ENCODE data around the gene TAF3.

TAF3 gene

GRCh38 chr10:7933262-7933661, 115.0 kb downstream of the TAF3 start:
- Histone ChIP-seq H4K12ac (ENCODE audit: low read depth, low read length) (no peak overlapping the region), H3K4me2 (ENCODE audit: low read length) (no peak overlapping the region), H3K27me3 (ENCODE audit: insufficient read depth, low read length) (no peaks in the 10 kb centered on the region), H3K36me3 (ENCODE audit: control insufficient read depth in 1 of 2, insufficient read depth in 2 of 2, low read length in 2 of 2) (no peaks in the 10 kb centered on the region), H2BK5ac (ENCODE audit: low read depth, low read length, poor library complexity) (no peak overlapping the region), H3K79me2 (ENCODE audit: control insufficient read depth, insufficient read depth, low read length, poor library complexity) (no peaks in the 10 kb centered on the region), H2BK120ac (ENCODE audit: insufficient read depth, low read length, poor library complexity) (no peak overlapping the region), H3K9ac (ENCODE audit: low read length) (no peak overlapping the region), H3K4ac (ENCODE audit: low read depth, low read length) (no peak overlapping the region), H3K14ac (ENCODE audit: low read length) (no peak overlapping the region), H3K4me1 (ENCODE audit: control insufficient read depth in 1 of 2, insufficient read depth in 2 of 2, low read length in 2 of 2) (peaks cover 2 to 3% of the 10 kb centered on the region in 2 experiments), H3K79me1 (ENCODE audit: low read length) (no peaks in the 10 kb centered on the region), H4K91ac (ENCODE audit: low read depth, low read length) (no peak overlapping the region), H3K27ac (ENCODE audit: low read depth, low read length) (no peak overlapping the region), H4K8ac (ENCODE audit: low read depth, low read length) (no peak overlapping the region), H2BK12ac (ENCODE audit: low read length) (no peak overlapping the region), H3K18ac (ENCODE audit: low read length) (no peak overlapping the region), H3K4me3 (ENCODE audit: low read depth, low read length) (no peak overlapping the region), H3K9me3 (ENCODE audit: insufficient read depth, low read depth, low read length) (no peaks in the 10 kb centered on the region), H2AFZ (ENCODE audit: insufficient read depth, low read length, poor library complexity) (no peak overlapping the region), H2AK5ac (ENCODE audit: low read length) (no peak overlapping the region), H3K23ac (ENCODE audit: low read length) (no peak overlapping the region)
- WGBS (ENCODE audit: extremely low coverage, insufficient coverage, insufficient read length): no CpG with 5 or more reads among the region's 3 CpGs
- DNase-seq: peak; percentile 26 to 60

GRCh38 chr10:7933757-7934156, 115.5 kb downstream of the TAF3 start:
- Histone ChIP-seq H2AFZ (ENCODE audit: insufficient read depth, low read length, poor library complexity) (no peak overlapping the region), H3K9me3 (ENCODE audit: insufficient read depth, low read depth, low read length) (no peaks in the 10 kb centered on the region), H4K8ac (ENCODE audit: low read depth, low read length) (no peak overlapping the region), H3K9ac (ENCODE audit: low read length) (no peak overlapping the region), H2AK5ac (ENCODE audit: low read length) (no peak overlapping the region), H3K23ac (ENCODE audit: low read length) (peak overlapping the region; percentile 41), H3K27me3 (ENCODE audit: insufficient read depth, low read length) (no peaks in the 10 kb centered on the region), H3K27ac (ENCODE audit: low read depth, low read length) (no peak overlapping the region), H3K4me1 (ENCODE audit: control insufficient read depth in 1 of 2, insufficient read depth in 2 of 2, low read length in 2 of 2) (peaks cover 2 to 3% of the 10 kb centered on the region in 2 experiments), H3K4me3 (ENCODE audit: low read depth, low read length) (no peak overlapping the region), H2BK120ac (ENCODE audit: insufficient read depth, low read length, poor library complexity) (no peak overlapping the region), H4K91ac (ENCODE audit: low read depth, low read length) (no peak overlapping the region), H2BK12ac (ENCODE audit: low read length) (no peak overlapping the region), H4K12ac (ENCODE audit: low read depth, low read length) (no peak overlapping the region), H3K14ac (ENCODE audit: low read length) (no peak overlapping the region), H3K79me2 (ENCODE audit: control insufficient read depth, insufficient read depth, low read length, poor library complexity) (no peaks in the 10 kb centered on the region), H3K18ac (ENCODE audit: low read length) (no peak overlapping the region), H3K4me2 (ENCODE audit: low read length) (no peak overlapping the region), H3K4ac (ENCODE audit: low read depth, low read length) (no peak overlapping the region), H3K79me1 (ENCODE audit: low read length) (no peaks in the 10 kb centered on the region), H3K36me3 (ENCODE audit: control insufficient read depth in 1 of 2, insufficient read depth in 2 of 2, low read length in 2 of 2) (no peaks in the 10 kb centered on the region), H2BK5ac (ENCODE audit: low read depth, low read length, poor library complexity) (no peak overlapping the region)
- no peak for DNase-seq
- WGBS (ENCODE audit: extremely low coverage, insufficient coverage, insufficient read length): no CpG with 5 or more reads among the region's 8 CpGs

DNA sequence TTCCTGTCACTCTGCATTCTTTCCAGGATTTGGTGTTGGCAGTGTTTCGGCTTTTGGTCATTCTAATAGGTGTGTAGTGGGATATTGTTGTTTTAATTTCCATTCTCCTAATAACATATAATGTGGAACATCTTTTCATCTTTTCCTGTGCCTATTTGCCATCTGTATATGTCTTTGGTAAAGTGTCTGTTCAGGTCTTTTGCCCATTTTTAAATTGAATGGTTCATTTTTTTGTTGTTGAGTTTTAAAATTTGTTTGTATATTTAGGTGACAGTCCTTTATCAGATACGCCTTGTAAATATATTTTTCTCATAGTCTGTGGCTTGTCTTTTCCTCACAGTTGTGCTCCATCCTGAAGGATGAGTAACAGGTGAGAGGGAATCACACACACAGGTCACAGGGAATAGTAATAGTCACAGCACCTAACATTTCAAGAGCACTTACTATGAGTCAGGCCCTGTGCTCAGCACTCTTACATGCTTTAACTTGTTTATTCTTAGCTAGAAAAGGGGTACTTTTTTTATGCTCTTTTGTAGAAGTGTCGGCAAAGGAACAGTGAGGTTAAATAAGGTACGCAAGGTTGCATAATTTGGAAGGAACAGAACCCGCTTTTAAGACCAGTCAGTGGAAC, 119.1 kb downstream of the TAF3 start:
- Histone ChIP-seq H3K4me2 (ENCODE audit: low read length) (no peak overlapping the region), H2AFZ (ENCODE audit: insufficient read depth, low read length, poor library complexity) (no peak overlapping the region), H3K27me3 (ENCODE audit: insufficient read depth, low read length) (no peaks in the 10 kb centered on the region), H3K4me3 (ENCODE audit: low read depth, low read length) (no peak overlapping the region), H3K9me3 (ENCODE audit: insufficient read depth, low read depth, low read length) (no peaks in the 10 kb centered on the region), H3K9ac (ENCODE audit: low read length) (no peak overlapping the region), H3K4me1 (ENCODE audit: control insufficient read depth in 1 of 2, insufficient read depth in 2 of 2, low read length in 2 of 2) (peaks cover 2 to 3% of the 10 kb centered on the region in 2 experiments), H4K12ac (ENCODE audit: low read depth, low read length) (no peak overlapping the region), H3K79me2 (ENCODE audit: control insufficient read depth, insufficient read depth, low read length, poor library complexity) (no peaks in the 10 kb centered on the region), H3K23ac (ENCODE audit: low read length) (no peak overlapping the region), H3K27ac (ENCODE audit: low read depth, low read length) (no peak overlapping the region), H2AK5ac (ENCODE audit: low read length) (no peak overlapping the region), H3K18ac (ENCODE audit: low read length) (no peak overlapping the region), H2BK12ac (ENCODE audit: low read length) (no peak overlapping the region), H3K4ac (ENCODE audit: low read depth, low read length) (no peak overlapping the region), H2BK120ac (ENCODE audit: insufficient read depth, low read length, poor library complexity) (no peak overlapping the region), H4K91ac (ENCODE audit: low read depth, low read length) (no peak overlapping the region), H4K8ac (ENCODE audit: low read depth, low read length) (no peak overlapping the region), H3K36me3 (ENCODE audit: control insufficient read depth in 1 of 2, insufficient read depth in 2 of 2, low read length in 2 of 2) (no peaks in the 10 kb centered on the region), H3K14ac (ENCODE audit: low read length) (no peak overlapping the region), H2BK5ac (ENCODE audit: low read depth, low read length, poor library complexity) (no peak overlapping the region), H3K79me1 (ENCODE audit: low read length) (no peaks in the 10 kb centered on the region)
- DNase-seq: peak in 1 of 2 donors; percentile 15
- no CpG with 5 or more reads among the region's 5 CpGs for WGBS (ENCODE audit: extremely low coverage, insufficient coverage, insufficient read length)

GRCh38 chr10:7941576-7941975, 123.3 kb downstream of the TAF3 start:
- no peak overlapping the region for H3K9ac ChIP-seq (ENCODE audit: low read length)
- H3K18ac ChIP-seq (ENCODE audit: low read length): peak overlapping the region; percentile 18
- no peak overlapping the region for H4K91ac ChIP-seq (ENCODE audit: low read depth, low read length)
- H3K4me2 ChIP-seq (ENCODE audit: low read length): no peak overlapping the region
- H3K79me1 ChIP-seq (ENCODE audit: low read length): no peaks in the 10 kb centered on the region
- no peak overlapping the region for H2AK5ac ChIP-seq (ENCODE audit: low read length)
- H2AFZ ChIP-seq (ENCODE audit: insufficient read depth, low read length, poor library complexity): no peak overlapping the region
- no peak overlapping the region for H2BK120ac ChIP-seq (ENCODE audit: insufficient read depth, low read length, poor library complexity)
- no peak overlapping the region for H3K14ac ChIP-seq (ENCODE audit: low read length)
- peaks cover 0 to 4% of the 10 kb centered on the region in 2 experiments for H3K4me1 ChIP-seq (ENCODE audit: control insufficient read depth in 1 of 2, insufficient read depth in 2 of 2, low read length in 2 of 2)
- no peak overlapping the region for H3K27ac ChIP-seq (ENCODE audit: low read depth, low read length)
- H2BK12ac ChIP-seq (ENCODE audit: low read length): no peak overlapping the region
- no peaks in the 10 kb centered on the region for H3K27me3 ChIP-seq (ENCODE audit: insufficient read depth, low read length)
- no peak overlapping the region for H2BK5ac ChIP-seq (ENCODE audit: low read depth, low read length, poor library complexity)
- H4K12ac ChIP-seq (ENCODE audit: low read depth, low read length): no peak overlapping the region
- H3K79me2 ChIP-seq (ENCODE audit: control insufficient read depth, insufficient read depth, low read length, poor library complexity): no peaks in the 10 kb centered on the region
- H3K23ac ChIP-seq (ENCODE audit: low read length): no peak overlapping the region
- DNase-seq: no peak
- no peak overlapping the region for H3K4ac ChIP-seq (ENCODE audit: low read depth, low read length)
- no peak overlapping the region for H3K4me3 ChIP-seq (ENCODE audit: low read depth, low read length)
- no peaks in the 10 kb centered on the region for H3K36me3 ChIP-seq (ENCODE audit: control insufficient read depth in 1 of 2, insufficient read depth in 2 of 2, low read length in 2 of 2)
- WGBS (ENCODE audit: extremely low coverage, insufficient coverage, insufficient read length): no CpG with 5 or more reads among the region's 6 CpGs
- no peaks in the 10 kb centered on the region for H3K9me3 ChIP-seq (ENCODE audit: insufficient read depth, low read depth, low read length)
- H4K8ac ChIP-seq (ENCODE audit: low read depth, low read length): no peak overlapping the region
